ENCODE data around the gene ATP10A.

The ATP10A gene

GRCh38 chr15:25694239-25694584 lies 168.9 kb downstream of the ATP10A start:
- Histone ChIP-seq H3K27me3 (replicated peaks) (no peaks in the 10 kb centered on the region), H3K27ac (no peak overlapping the region), H3K36me3 (replicated peaks) (no peaks in the 10 kb centered on the region), H3K4me3 (ENCODE audit: low read depth, low read length) (no peak overlapping the region)
- no peak for DNase-seq
- TF ChIP-seq, protein P1, sequence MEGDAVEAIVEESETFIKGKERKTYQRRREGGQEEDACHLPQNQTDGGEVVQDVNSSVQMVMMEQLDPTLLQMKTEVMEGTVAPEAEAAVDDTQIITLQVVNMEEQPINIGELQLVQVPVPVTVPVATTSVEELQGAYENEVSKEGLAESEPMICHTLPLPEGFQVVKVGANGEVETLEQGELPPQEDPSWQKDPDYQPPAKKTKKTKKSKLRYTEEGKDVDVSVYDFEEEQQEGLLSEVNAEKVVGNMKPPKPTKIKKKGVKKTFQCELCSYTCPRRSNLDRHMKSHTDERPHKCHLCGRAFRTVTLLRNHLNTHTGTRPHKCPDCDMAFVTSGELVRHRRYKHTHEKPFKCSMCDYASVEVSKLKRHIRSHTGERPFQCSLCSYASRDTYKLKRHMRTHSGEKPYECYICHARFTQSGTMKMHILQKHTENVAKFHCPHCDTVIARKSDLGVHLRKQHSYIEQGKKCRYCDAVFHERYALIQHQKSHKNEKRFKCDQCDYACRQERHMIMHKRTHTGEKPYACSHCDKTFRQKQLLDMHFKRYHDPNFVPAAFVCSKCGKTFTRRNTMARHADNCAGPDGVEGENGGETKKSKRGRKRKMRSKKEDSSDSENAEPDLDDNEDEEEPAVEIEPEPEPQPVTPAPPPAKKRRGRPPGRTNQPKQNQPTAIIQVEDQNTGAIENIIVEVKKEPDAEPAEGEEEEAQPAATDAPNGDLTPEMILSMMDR (IDR thresholded peaks at IDR 0.05; ENCODE audit: low read depth, low read length, missing control alignments), result no peak
- in situ Hi-C loops (cut with HindIII; ENCODE audit: low pct_ligation_motif_present, low sequenced_read_pairs), result no loop called here

DNA sequence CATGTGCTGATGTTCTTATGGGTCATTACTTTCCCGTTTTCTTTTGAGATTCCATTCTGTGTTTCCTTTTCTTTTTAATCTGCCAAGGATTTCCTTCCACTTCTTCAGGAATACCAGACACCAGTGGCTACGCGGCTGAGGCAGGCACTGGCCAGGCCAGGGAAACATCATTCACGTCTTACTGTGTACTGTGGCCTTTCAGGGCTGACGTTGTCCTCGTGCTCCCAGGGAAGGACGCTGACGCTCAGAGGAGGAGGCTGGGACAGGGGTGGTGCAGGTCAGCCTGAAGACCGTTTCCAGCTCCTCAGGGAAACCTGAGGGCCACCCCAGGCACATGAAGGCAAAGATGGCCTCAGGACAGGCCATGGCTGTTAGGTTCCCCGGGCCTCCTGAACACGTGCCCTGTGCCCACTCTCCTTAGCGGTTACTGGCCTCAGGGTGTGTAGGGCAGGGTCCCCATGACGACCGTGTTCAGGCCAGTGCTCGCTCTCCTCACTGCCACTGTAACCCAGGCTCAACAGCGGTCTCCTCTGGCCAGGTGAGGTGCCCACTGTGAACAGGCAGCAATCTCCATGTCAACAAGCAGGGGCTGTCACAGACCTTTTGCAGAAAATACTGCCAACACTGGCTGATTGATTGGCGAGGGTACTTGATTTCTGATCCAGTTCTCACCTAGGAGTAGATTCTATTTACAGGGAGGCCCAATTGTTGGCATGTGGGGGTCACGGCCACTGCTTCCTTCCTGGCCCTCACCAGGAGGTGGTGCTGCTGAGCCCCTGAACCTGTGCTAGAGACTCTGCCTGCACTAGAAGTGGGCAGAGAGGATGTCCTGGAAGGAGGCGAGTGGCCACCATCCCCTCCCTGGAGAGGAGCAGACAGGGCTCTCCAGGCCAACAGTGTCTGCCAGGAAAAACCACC lies 169.5 kb downstream of the ATP10A start:
- Histone ChIP-seq H3K4me3 (ENCODE audit: low read depth, low read length) (no peak overlapping the region), H3K27me3 (replicated peaks) (no peaks in the 10 kb centered on the region), H3K27ac (no peak overlapping the region), H3K36me3 (replicated peaks) (no peaks in the 10 kb centered on the region)
- peak; percentile 14 for DNase-seq
- in situ Hi-C loops (cut with HindIII; ENCODE audit: low pct_ligation_motif_present, low sequenced_read_pairs), result no loop called here
- TF ChIP-seq, protein P1 (IDR thresholded peaks at IDR 0.05; ENCODE audit: low read depth, low read length, missing control alignments), result peak; percentile 82

GRCh38 chr15:25691544-25692430 lies 171.3 kb downstream of the ATP10A start:
- Histone ChIP-seq H3K27ac (no peak overlapping the region), H3K27me3 (replicated peaks) (no peaks in the 10 kb centered on the region), H3K36me3 (replicated peaks) (no peaks in the 10 kb centered on the region), H3K4me3 (ENCODE audit: low read depth, low read length) (no peak overlapping the region)
- DNase-seq, result peak; percentile 16
- TF ChIP-seq, protein P1 (IDR thresholded peaks at IDR 0.05; ENCODE audit: low read depth, low read length, missing control alignments), result peak; percentile 51
- in situ Hi-C loops (cut with HindIII; ENCODE audit: low pct_ligation_motif_present, low sequenced_read_pairs), result no loop called here

- peak; percentile 66 for DNase-seq
- TF ChIP-seq, protein P1 (IDR thresholded peaks at IDR 0.05; ENCODE audit: low read depth, low read length, missing control alignments), result no peak
- in situ Hi-C loops (cut with HindIII; ENCODE audit: low pct_ligation_motif_present, low sequenced_read_pairs), result no loop called here
- Histone ChIP-seq H3K27ac (no peak overlapping the region), H3K4me3 (ENCODE audit: low read depth, low read length) (no peak overlapping the region), H3K36me3 (replicated peaks) (no peaks in the 10 kb centered on the region), H3K27me3 (replicated peaks) (no peaks in the 10 kb centered on the region)
These were observed 172.2 kb downstream of the ATP10A start for GRCh38 chr15:25690673-25691543.

GRCh38 chr15:25689592-25689991 lies 173.5 kb downstream of the ATP10A start:
- Histone ChIP-seq H3K27ac (no peak overlapping the region), H3K27me3 (replicated peaks) (no peaks in the 10 kb centered on the region), H3K36me3 (replicated peaks) (no peaks in the 10 kb centered on the region), H3K4me3 (ENCODE audit: low read depth, low read length) (no peak overlapping the region)
- DNase-seq, result no peak
- TF ChIP-seq, protein P1 (IDR thresholded peaks at IDR 0.05; ENCODE audit: low read depth, low read length, missing control alignments), result no peak
- in situ Hi-C loops (cut with HindIII; ENCODE audit: low pct_ligation_motif_present, low sequenced_read_pairs), result no loop called here

Measured in brain microvascular endothelial cell (primary cell).